ENCODE data around the gene FSTL3.
"Not testable (repeated sequence)": the region's sequence is repeated elsewhere in the genome, so short reads cannot be mapped to it uniquely, and the experiment has no call there.

FSTL3 gene

GRCh38 chr19:661427-662196 is 14.6 kb upstream of the FSTL3 start:
- DNase-seq, result no peak

- DNase-seq, result no peak
Measured at GRCh38 chr19:662207-662961, 13.8 kb upstream of the FSTL3 start.

GRCh38 chr19:662962-663681 is 13.1 kb upstream of the FSTL3 start, which contains the start of gene RNF126:
Gene RNF126, minus strand, starts transcription at chr19:663214. Its CDS starts 93 bp downstream, at chr19:663121.
- DNase-seq, result peak; percentile 92

- no peak for DNase-seq
Measured at GRCh38 chr19:663682-664117, 12.5 kb upstream of the FSTL3 start.

GRCh38 chr19:664913-665443 is 11.2 kb upstream of the FSTL3 start:
- peak; percentile 84 for DNase-seq

- DNase-seq, result not testable (repeated sequence)
Measured at GRCh38 chr19:666985-667573, 9.1 kb upstream of the FSTL3 start.

- not testable (repeated sequence) for DNase-seq
Measured at GRCh38 chr19:668675-669434, 7.3 kb upstream of the FSTL3 start.

- DNase-seq, result no peak
Measured at GRCh38 chr19:670609-671075, 5.5 kb upstream of the FSTL3 start.

GRCh38 chr19:674282-675151 is 1.7 kb upstream of the FSTL3 start:
- DNase-seq, result no peak

- no peak for DNase-seq
Measured at GRCh38 chr19:676007-676338, 219 bp upstream of the FSTL3 start.

GRCh38 chr19:677201-677600 is 1.0 kb downstream of the FSTL3 start:
- no peak for DNase-seq

- DNase-seq, result no peak
Measured at GRCh38 chr19:677601-678436, 1.6 kb downstream of the FSTL3 start.

GRCh38 chr19:678791-679388 is 2.7 kb downstream of the FSTL3 start:
- DNase-seq, result no peak

GRCh38 chr19:679418-680286 is 3.5 kb downstream of the FSTL3 start:
- no peak for DNase-seq

- DNase-seq, result peak; percentile 98
Measured at GRCh38 chr19:680287-681028, 4.3 kb downstream of the FSTL3 start.

- DNase-seq, result no peak
Measured at GRCh38 chr19:681029-682019, 5.1 kb downstream of the FSTL3 start.

Measured in NCI-H1092 treated with DMSO at 0.1 percent for 48 hours (cell line).